ENCODE measurements around the gene PDE4D.
"Not testable (repeated sequence)": the region's sequence is repeated elsewhere in the genome, so short reads cannot be mapped to it uniquely, and the experiment has no call there.

PDE4D gene

GRCh38 chr5:59497207-59497606 is 396.3 kb downstream of the PDE4D start:
- no peak for DNase-seq

- no peak for DNase-seq
Observed at GRCh38 chr5:59496524-59497134, 396.9 kb downstream of the PDE4D start.

- DNase-seq, result no peak
Observed at GRCh38 chr5:59491945-59492344, 401.6 kb downstream of the PDE4D start.

GRCh38 chr5:59489551-59489950 is 404.0 kb downstream of the PDE4D start:
- no peak for DNase-seq

- no peak for DNase-seq
Observed at GRCh38 chr5:59487772-59488729, 405.5 kb downstream of the PDE4D start.

GRCh38 chr5:59487068-59487686 is 406.3 kb downstream of the PDE4D start:
- DNase-seq, result no peak

GRCh38 chr5:59486508-59486907 is 407.0 kb downstream of the PDE4D start:
- DNase-seq, result no peak

GRCh38 chr5:59485629-59486439 is 407.7 kb downstream of the PDE4D start:
- no peak for DNase-seq

GRCh38 chr5:59485107-59485506 is 408.4 kb downstream of the PDE4D start:
- no peak for DNase-seq

- DNase-seq, result no peak
Observed at GRCh38 chr5:59484618-59485017, 408.9 kb downstream of the PDE4D start.

- no peak for DNase-seq
Observed at GRCh38 chr5:59483971-59484472, 409.5 kb downstream of the PDE4D start.

GRCh38 chr5:59479086-59479485 is 414.4 kb downstream of the PDE4D start:
- no peak for DNase-seq

- DNase-seq, result no peak
Observed at GRCh38 chr5:59474324-59474723, 419.2 kb downstream of the PDE4D start.

GRCh38 chr5:59473611-59474010 is 419.9 kb downstream of the PDE4D start:
- no peak for DNase-seq

GRCh38 chr5:59471463-59471862 is 422.1 kb downstream of the PDE4D start:
- DNase-seq, result no peak

- DNase-seq, result no peak
Observed at GRCh38 chr5:59467969-59468368, 425.6 kb downstream of the PDE4D start.

- DNase-seq, result no peak
Observed at GRCh38 chr5:59466271-59466670, 427.3 kb downstream of the PDE4D start.

- DNase-seq, result no peak
Observed at GRCh38 chr5:59464969-59465368, 428.6 kb downstream of the PDE4D start.

- not testable (repeated sequence) for DNase-seq
Observed at GRCh38 chr5:59463618-59464166, 429.8 kb downstream of the PDE4D start.

- DNase-seq, result no peak
Observed at GRCh38 chr5:59462956-59463355, 430.6 kb downstream of the PDE4D start.

- DNase-seq, result no peak
Observed at GRCh38 chr5:59460368-59461153, 433.0 kb downstream of the PDE4D start.

Measured in NCI-H1092 treated with DMSO at 0.1 percent for 48 hours (cell line).